GM18858 (cell line): ENCODE results near the gene CHKA.

ENCODE experiments used
- ATAC-seq: cut with Tn5 transposase; IDR thresholded peaks from one replicate; pipeline ENCODE4 v1.9.1; 2021; ENCODE audit not compliant: unreplicated experiment

The CHKA gene

DNA sequence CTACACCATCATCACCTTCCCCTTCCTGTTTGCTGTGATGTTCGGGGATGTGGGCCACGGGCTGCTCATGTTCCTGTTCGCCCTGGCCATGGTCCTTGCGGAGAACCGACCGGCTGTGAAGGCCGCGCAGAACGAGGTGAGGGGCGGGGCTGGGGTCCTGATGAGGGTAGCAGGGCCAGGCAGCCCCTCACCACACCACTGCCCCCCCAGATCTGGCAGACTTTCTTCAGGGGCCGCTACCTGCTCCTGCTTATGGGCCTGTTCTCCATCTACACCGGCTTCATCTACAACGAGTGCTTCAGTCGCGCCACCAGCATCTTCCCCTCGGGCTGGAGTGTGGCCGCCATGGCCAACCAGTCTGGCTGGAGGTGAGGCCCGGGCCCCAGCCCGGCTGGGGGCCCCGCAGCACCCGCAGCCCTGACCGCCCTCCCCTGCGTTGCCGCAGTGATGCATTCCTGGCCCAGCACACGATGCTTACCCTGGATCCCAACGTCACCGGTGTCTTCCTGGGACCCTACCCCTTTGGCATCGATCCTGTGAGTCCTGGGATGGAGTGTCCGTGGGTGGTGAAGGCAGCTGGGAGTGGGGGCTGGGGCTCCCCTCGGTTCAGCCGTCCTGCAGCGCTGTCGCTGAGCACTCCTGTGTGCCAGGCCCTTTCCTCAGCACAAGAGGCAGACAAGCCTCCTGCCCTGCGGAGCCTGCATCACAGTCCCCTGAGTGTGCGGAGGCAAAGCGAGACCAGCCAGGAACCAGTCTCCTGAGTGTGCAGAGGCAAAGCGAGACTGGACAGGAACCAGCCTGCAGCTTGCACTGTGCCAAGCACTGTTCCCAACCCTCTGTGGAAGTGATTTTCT, 73.5 kb downstream of the CHKA start:
- no peak for ATAC-seq

DNA sequence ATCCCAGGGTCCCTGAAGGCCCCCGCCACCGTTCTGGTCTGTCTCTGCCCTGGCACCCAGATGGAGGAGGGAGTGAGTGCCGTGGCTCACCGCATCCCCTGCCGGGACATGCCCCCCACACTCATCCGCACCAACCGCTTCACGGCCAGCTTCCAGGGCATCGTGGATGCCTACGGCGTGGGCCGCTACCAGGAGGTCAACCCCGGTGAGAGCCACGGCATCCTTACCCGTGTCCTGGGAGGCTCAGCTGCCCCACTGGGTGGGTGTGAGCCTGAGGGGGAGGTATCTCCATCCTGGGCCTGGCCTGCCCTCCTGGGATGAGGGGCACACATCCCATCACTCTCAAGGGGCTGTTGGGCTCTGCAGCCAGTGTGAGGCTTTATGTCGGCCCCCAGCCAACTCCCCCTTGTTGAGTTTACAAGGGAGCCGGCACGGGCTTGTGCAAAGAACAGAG, 76.3 kb downstream of the CHKA start:
- ATAC-seq: no peak

DNA sequence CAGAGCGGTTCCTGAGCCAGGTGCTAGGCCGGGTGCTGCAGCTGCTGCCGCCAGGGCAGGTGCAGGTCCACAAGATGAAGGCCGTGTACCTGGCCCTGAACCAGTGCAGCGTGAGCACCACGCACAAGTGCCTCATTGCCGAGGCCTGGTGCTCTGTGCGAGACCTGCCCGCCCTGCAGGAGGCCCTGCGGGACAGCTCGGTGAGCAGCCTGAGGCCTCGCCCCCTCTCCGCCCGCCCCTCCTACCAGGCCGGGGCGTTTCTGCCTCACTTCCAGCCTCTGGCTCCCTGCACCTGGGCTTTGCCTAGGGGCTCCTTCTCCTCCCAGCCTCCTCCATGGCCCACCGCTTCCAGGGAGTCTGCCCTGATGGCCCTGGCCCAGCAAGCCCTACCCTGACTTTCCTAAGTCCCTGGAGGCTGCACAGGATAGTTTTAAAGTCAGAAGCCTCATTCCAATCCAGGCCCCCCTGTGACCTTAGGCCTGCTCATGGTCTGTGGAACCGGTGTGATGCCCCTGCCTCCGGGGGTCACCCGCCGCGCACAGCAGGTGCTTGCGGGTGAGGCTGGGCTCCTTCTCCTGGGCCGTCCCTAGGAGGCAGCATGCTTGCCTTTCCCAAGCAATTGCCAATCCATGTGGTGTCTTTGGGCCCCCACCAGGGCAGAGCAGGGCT, 76.9 kb downstream of the CHKA start:
- ATAC-seq: no peak

DNA sequence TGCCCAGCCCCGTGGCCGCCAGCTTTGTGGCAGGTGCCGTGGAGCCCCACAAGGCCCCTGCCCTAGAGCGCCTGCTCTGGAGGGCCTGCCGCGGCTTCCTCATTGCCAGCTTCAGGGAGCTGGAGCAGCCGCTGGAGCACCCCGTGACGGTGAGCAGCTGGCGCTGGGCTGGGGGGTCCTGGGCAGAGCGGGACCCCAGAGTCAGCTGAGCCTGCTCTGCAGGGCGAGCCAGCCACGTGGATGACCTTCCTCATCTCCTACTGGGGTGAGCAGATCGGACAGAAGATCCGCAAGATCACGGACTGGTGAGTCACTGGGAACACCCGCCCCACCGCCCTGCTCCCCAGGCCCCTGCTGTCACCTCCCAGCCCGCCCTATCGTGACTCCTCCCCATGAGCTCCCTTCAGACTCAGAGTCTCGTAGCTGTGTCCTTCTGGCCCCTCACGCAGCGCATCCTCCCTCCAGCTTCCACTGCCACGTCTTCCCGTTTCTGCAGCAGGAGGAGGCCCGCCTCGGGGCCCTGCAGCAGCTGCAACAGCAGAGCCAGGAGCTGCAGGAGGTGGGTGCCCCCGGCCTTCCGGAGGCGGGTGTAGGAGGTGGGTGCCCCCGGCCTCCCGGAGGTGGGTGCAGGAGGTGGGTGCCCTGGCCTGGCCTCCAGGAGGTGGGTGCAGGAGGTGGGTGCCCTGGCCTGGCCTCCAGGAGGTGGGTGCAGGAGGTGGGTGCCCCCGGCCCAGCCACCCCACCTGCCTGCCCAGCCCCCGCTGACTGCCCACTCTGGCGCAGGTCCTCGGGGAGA, 77.6 kb downstream of the CHKA start:
- no peak for ATAC-seq

DNA sequence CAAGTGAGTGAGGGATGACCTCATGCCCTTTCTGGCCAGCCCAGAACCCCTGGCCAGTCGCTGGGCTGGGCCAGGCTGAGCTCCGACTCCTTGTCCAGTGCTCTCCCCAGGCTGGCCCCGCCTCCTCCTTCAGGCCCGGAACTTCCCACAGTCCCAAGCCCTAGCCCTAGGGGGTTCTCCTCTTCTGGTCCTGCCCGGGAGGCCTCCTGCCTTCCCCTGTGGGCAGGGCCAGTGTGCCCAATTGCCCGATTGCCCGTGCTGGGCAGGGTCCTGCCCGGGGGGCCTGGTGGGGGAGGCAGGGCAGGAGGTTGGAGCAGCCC, 78.2 kb downstream of the CHKA start:
- ATAC-seq: no peak

DNA sequence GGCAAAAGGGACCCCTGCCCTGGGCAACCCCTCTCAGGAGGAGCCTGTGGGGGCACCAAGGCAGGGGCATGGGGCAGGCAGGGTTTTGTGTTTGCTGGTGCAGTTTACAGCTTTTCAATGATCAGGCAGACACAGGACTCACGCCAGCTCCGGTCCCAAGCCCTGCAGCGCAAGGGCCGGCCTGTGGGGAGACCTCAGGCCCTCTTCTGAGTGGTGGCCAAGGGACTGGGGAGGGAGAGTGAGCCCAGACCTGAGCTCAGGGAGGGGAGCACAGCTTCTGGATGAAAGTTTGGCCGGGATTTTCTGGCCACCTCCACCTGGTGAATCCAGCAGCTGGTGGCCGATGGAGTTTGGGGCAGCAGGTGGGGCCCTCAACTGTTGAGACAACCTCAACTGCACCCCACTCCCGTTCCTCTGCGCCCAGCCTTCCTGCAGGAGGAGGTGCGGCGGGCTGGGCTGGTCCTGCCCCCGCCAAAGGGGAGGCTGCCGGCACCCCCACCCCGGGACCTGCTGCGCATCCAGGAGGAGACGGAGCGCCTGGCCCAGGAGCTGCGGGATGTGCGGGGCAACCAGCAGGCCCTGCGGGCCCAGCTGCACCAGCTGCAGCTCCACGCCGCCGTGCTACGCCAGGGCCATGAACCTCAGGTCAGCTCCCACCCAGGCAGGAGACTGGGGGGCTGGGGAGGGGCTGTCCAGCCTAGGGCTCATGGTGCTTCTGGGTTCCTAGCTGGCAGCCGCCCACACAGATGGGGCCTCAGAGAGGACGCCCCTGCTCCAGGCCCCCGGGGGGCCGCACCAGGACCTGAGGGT, 78.8 kb downstream of the CHKA start:
- ATAC-seq: no peak

DNA sequence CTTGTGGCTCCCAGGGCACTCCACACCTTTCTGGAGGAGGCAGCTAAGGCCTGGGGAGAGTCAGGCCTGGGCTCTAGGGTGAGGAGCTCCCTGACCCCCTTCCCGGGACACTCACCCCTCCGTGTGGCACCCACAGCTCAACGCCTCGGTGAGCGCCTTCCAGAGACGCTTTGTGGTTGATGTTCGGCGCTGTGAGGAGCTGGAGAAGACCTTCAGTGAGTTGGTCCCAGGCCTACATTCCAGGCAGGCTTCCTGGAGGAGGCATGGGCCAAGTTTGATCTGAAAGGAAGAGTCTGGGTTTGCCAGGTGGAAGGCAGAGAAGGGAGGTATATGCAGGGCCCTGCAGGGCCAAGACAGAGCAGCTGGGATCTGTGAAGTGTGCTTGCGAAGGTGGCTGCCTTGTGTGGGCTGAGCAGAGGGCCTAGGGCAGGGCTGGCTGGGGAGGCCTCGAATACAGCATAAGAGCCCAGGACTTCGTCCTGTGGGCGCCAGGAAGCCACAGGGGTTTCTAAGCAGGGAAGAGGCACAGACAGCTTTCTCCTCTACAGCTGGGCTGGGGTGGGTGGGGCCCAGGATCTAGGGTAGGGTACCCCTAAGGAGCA, 79.5 kb downstream of the CHKA start:
- ATAC-seq: no peak

DNA sequence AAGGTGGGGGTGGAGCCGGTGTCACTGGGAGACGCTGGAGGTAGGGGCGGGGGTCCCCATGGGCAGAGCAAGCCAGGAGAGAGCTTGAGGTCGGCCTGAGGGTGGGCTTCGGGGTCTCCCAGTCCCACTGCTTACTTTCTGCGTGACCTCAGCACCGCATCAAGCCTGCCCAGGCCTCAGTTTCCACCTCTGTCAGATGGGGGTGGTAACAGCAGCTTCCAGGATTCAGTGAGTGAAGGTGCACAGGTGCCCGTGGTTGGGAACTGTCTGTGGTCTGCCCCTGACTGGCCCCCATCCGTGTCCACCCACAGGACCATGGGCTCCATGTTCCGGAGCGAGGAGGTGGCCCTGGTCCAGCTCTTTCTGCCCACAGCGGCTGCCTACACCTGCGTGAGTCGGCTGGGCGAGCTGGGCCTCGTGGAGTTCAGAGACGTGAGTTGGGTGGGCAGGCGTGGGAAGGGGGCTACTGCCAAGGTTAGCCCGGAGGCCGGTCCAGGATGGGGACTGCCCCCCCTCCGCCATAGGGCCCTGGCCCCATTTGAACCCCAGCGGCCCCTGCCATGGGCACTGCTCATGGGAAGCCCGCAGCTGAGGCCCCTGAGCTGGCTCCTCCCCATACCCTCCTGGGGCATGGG, 80.1 kb downstream of the CHKA start:
- ATAC-seq: no peak

DNA sequence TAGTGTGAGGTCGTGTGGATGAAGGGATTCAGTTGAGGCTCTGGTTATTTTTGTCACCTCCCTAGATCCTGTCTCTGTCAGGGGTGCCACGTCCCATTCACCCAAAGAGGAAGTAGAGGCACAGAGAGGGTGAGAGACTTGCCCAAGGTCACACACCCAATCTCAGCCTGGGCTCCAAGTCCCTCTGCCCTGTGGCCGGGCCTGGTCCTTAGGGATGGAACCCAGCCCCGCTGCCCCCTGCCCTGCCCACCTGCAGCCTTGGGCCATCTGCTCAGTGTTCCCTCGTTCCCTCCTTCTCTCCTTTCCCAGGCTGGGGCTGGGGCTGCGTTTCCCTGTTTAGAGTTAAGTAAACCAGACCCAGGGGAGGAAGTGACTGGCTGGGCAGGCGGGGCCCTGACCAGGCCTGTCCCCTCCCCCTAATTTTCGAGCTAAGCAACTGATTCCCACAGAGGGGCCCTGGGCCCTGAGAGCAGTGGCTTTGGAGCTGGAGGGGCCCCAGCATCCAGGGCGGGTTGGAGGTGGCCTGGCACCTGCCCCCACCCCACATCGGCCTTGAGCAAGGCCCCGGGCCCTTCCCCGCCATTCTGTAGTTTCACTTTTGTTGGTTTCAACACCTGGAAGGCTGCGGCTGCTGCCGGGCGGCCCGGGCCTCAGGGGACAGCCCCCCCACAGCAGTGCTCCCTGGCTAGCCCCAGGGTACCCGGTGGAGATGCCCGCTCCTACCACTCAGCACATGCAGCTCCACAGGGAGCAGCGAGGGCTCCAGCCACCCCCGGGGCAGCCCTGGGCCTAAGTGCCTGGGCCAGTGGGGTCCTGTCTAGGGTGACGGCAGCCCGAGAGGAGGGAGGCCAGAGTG, 80.9 kb downstream of the CHKA start:
- ATAC-seq: no peak

DNA sequence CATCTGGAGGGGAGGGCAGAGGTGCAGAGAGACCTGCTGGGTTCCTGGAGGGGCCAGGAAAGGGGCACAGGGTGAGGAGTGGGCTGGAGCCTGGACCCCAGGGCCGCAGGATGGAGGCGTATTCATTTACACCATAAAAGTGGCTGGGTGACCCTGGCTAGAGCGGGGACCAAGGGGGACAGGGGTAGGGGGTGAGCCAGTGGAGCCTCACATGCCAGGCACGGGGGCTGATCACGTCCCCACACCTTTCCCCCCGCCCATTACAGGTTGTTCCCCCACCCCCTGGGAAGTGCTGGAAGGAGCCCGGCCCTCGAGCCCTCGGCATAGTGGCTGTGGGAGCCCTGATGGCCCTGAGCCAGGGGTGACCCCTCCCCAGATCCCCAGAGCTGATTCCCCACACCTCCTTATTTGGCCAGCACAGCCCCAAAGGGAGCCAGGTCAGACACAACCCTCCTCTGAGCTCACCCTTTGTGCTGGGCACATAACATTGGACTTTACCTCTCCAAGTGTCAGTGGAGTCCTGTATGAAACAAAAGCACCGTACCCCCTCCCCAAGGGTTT, 81.6 kb downstream of the CHKA start:
- no peak for ATAC-seq

DNA sequence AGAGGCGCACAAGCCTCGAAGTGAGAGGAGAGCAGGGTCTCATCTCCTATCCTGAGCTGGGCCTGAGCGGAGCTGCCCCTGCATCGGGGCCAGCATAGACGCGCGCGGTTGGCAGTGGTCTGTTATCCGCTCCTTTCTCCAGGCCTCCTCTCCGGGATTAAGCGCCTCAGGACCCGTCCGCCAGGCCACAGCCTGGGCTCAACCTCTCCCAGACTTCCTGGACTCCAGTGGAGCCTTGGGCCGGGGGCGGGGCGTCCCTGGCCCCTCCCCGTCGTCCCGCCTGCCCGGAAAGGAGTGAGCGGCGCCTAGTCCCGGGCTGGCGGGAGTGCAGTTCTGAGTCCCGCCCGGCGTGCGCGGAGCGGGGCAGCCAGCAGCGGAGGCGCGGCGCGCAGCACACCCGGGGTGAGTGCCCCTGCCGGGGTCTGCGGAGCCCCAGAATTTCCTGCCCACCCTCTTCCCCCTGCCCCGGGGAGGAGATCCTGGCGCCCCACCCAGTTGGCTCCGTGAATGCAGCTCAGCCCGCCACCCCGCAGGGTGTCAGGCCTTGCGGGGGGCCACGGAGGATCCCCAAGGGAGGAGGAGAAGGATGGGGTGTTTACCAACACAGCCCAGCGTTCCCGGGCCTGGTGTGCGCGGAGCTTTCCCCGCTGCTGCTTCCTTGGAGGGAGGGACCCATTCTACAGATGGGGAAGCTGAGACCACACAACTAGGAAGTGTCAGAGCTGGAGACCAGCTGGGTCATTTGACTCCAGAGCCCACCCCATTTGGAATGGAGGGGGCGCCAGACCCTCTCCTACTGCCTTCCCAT, 82.3 kb downstream of the CHKA start, which contains the start of gene TCIRG1:
TSS of gene TCIRG1 (plus strand) at position 308 of the 808 bp plus-strand sequence. CDS start 2,247 bp downstream, outside the sequence.
- no peak for ATAC-seq

DNA sequence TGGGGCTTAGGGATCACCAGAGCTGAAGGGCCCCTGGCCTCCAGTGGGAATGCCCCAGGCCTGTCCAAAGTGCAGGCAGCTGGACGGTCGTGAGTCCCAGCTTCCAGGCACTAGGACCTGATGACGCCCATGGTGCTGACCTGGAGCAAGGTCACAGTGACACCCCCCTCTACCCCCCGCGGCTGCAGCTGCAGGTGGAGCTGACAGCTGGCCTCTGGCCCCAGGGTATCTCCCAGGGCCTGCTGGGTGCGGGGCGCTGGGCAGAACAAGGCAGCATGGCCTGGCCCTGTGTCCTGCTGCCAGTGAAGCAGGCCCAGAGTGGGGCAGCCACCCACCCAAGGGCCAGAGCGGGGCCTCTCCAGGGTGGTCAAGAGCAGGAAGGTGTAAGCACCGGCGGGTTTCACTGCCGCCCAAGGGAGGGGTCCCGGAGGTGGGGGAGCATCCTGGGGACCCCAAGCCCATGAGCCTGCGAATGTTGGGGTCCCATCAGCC, 82.9 kb downstream of the CHKA start:
- no peak for ATAC-seq

DNA sequence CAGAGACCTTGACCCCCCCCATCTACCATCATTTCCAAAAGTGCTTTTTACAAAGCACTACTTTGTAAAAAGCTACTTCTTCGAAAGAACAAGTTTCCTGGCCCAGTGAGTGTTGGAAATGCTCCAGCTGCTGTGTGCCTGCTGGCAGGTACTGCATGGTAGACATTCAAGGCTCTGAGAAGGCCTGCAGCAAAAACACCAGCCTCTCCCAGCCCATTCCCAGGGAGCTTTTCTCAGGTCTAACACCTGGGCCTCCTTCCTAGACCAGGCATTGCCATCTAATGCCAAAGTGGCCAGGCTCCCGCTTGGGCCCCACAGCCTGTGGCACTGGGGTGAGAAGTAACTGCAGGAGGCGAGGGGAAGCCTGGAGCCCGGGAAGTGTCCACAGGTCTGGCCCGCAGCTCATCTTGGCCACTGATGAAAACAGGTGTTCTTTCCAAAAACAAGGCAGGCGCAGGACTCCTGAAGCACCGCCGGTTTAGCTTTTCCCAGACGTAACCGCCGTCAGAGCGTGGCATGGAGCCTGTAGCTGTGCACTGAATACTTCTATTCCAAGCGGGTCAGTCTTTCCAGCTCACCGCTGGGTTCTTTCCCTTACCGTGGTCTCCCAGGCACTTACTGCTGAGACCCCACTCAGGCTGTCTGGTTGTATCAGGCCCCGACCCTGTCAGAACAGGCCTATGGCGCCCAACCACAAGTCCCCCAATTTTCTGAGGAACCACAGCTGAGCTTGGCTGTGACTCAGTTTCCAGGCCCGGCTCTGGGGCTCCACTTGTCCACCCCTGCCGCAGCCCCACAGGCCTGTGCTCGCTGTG, 83.6 kb downstream of the CHKA start:
- ATAC-seq: no peak

DNA sequence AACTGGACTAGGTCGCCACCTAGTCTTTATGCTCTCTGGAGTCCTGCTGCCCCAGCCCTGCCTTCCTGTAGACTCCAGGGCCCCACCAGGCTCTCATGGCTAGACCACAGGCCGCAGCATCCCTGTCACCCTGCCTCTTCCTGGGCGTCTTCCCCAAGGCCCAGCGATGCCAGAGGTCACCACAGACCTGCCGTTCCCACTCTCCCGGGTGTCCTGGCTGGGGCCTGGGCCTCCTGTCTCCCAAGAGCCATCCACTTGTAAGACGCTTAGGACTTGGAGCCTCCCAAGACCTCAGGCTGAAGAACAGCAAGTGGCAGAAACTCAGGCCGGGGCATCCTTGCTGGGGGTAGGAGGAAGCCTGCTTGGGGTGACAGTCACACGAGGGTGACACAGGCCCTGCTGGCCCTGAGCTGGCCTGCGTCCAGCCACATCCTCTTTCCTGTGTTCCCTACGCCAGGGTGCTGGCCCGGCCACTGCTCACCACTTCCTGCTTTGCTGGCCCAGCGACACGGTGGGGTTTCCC, 84.4 kb downstream of the CHKA start:
- ATAC-seq: no peak

DNA sequence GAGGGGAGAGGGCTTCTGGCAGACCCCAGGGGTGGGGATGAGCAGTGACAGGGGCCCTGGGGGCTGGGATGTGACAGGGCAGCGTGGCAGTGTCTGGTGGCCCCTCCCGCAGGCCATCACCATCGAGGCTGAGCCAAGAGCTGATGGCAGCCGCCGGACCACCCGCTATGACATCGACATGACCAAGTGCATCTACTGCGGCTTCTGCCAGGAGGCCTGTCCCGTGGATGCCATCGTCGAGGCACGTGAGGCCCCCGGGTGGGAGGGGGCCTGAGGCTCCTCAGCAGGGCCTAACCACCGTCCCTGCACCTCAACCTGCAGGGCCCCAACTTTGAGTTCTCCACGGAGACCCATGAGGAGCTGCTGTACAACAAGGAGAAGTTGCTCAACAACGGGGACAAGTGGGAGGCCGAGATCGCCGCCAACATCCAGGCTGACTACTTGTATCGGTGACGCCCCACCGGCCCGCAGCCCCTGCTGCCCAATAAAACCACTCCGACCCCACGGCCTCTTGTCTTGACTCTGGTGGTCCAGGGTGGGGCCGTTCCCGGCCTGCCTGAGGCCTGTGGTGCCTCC, 85.0 kb downstream of the CHKA start:
- ATAC-seq: no peak

DNA sequence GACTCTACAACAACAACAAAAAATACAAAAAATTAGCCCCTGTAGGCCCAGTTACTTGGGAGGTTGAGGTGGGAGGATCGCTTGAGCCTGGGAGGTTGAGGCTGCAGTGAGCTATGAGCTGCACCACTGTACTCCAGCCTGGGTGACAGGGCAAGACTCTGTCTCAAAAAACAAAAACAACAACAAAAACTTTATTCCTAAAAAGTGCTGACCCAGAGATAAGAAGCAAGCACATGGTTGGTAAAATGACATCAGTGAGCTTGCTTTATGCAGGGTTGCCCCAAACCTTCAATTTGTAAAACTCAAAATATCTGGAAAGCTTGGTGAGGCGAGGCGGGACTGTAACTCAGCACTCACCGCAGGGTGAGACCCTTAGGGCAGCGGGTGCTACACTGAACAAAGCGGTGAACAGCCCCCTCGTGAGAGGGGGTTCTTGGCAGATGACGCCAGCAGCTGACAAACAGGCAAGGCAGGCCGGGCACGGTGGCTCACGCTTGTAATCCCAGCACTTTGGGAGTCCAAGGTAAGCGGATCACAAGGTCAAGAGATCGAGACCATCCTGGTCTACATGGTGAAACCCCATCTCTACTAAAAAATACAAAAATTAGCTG, 85.8 kb downstream of the CHKA start:
- no peak for ATAC-seq
